ENCODE measurements around the gene UBR1. TPM values are rescaled to one million over a fixed set of nuclear protein-coding genes. Genes with fewer than 3 reads are reported as not detected.
"Not testable (repeated sequence)": the region's sequence is repeated elsewhere in the genome, so short reads cannot be mapped to it uniquely, and the experiment has no call there.

The UBR1 gene
- 10 to 100 TPM; 18.0 to 21.5 TPM for total RNA-seq
- long read RNA-seq, partial matches to known transcripts = 16 of 20 reads
- long read RNA-seq, other reads (novel, unspliced or antisense) = 3 of 20 reads

DNA sequence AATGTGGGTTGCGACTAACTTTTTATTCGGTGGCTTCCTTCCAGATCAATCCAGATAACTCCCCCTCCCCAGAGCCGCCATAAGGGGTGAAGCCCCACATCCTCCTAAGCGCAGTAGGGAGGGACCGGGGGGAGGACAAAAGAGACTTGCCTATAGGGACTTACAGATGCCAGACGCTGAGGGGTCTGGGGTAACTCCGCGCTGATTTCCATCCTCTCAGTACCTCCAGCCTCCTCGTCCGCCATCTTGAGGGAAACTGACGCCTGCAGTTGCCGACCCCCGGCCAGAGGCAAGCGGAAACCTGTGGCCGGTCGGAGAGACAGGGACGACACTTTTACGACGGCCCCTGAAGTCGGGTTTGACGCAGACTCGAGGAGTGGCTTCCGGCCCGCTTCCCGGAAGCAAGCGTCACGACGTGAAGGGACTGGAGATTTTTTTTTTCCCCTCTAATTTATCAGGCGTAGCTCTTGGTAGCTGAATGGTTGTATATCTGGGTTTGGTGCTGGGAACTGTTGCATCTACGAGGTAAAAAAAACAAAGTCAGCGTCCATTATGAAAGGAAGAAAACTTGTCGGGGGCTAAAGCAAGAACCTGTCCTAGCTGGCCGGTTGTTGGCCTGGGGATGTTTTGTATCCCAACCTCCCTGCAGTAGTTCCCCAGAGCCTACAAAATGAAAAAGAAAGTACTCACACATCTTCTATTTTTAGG lies at the start of gene UBR1:
UBR1 (minus strand) TSS at position 261 of the 708 bp plus-strand sequence; CDS start at position 245, 16 bp downstream.
- peak; percentile 95 for DNase-seq
- intact Hi-C loops (cut with DNase I) = no loop called here
- ATAC-seq = peak; percentile 99

DNA sequence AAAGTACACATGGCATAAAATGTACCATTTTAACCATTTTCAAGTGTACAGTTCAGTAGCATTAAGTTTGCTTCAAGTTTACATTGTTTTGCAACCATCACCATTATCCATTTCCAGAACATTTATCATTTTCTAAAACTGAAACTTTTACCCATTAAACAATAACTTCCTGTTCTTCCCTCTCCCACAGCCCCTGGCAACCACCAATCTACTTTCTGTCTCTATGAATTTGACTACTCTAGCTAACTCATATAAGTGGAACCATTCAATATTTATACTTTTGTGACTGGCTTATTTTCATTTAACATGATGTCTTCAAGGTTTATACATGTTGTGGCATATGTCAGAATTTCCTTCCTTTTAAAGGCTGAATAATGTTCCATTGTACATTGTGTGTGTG lies 47.4 kb upstream of the UBR1 start:
- ATAC-seq (no peak), DNase-seq (no peak)
- intact Hi-C loops (cut with DNase I) = no loop called here

DNA sequence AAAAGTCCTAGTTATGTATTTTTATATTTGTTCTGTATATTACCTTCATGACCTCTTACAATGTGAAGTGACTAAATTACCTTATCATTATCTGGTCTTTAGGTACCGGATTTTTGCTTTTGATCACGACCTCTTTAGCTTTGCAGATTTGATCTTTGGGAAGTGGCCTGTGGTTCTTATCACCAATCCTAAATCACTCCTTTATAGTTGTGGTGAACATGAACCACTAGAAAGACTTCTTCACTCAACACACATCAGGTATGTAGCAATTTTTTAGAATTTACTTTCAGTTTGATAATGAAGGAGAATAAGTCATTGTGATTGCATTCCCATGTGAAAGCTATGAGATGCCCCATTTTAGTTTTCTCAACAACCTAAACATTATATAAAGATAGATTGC lies 45.9 kb upstream of the UBR1 start:
- ATAC-seq (no peak), DNase-seq (no peak)
- intact Hi-C loops (cut with DNase I) = no loop called here

DNA sequence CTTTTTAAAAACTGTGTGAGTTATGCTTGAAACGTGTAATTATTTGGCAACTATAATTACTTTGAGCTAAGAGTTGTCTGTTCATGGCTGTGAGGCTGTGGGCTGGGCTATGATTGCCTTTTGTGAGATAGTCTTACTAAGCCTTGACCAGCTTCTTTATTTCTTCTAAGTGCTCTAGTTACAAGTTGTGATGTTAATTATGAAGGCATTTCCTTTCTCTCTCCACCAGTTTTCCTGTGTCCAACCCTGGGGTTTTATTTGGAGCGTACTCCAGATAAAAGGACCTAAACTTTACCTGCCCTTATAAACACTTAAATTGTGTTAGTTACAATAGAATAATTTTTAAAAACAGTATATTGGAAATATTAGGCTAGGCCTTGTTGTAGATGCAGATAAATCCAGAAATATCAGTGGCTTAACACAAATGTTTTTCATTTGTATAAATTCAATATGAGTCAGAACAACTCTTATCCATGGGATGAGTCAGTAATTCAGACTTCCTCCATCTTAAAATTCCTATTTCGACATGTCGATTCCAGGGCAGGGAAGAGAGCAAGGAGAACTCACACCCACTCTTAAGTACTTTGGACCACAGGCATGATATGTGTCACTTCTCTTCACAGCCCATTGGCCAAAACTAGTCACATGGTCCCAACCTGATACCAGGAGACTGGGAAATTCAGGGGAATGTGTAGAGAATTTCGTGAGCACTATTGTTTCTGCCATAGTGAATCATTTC lies 44.5 kb upstream of the UBR1 start:
- intact Hi-C loops (cut with DNase I) = no loop called here
- DNase-seq = no peak
- no peak for ATAC-seq

DNA sequence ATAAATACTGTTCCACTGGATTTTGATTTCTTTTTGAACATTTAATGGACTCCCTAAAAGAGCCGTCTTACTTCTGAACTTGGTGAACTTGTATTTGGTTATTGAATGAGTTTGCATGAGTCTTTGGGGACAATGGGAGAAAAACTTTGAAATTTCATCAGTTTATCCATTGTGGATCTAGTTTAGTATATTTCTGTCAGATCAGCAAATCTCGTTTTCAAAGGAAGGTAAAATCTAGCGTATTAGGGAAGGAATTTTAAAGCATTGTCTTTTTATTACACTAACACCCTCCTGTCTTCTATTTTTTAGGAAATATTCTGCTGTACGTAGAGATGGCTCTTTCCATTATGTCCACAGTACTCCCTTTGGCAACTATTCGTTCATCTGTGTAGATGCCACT lies 40.3 kb upstream of the UBR1 start:
- intact Hi-C loops (cut with DNase I) = no loop called here
- ATAC-seq (no peak), DNase-seq (no peak)

DNA sequence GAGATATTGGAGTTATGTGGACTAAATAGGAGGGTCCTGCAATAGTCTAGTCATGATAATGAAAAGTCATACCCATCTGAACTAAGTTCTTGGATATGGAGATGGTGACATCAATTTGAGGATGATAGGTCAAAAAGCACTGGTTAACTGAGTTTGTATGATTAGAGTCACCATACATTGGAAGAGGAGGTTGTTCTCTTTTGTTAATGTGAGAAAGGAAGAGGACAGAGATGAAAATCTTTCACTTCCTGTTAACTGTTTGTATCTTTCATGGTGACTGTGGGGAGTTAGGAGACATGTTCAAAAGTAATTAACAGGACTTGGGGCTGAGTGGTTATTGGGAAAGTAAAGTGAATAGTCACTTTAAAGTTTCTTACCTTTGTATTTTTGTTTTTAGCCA lies 38.7 kb upstream of the UBR1 start:
- intact Hi-C loops (cut with DNase I) = no loop called here
- DNase-seq (no peak), ATAC-seq (no peak)

DNA sequence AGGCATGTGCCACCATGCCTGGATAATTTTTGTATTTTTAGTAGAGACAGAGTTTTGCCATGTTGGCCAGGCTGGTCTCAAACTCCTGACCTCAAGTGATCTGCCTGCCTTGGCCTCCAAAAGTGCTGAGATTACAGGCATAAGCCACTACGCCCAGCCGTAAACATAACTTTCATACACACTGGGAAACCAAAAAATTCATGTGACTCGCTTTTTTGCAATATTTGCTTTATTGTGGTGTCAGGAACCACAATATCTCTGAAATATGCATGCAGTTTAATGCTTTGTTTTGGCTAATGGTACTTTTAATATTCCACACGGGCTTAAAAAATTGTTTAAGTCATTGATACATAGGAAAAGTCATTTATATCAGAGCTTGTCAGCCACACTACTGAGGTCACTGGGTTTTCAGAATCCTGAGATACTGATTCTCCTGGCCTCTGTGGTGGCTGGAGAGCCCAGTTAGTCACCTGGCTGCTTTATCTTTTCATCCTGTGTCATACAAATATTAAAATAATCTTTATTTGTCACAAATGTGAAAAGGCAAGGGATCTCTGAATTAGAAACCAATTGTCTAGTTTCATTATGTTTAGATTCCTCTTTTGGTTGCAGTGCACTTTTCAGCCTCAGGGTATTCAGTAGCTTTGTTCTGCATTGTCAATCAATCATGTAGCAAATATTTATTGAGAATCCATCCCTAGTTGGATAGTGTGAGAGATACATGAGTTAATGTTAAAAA lies 37.5 kb upstream of the UBR1 start:
- no peak for DNase-seq
- ATAC-seq = no peak
- intact Hi-C loops (cut with DNase I) = no loop called here

DNA sequence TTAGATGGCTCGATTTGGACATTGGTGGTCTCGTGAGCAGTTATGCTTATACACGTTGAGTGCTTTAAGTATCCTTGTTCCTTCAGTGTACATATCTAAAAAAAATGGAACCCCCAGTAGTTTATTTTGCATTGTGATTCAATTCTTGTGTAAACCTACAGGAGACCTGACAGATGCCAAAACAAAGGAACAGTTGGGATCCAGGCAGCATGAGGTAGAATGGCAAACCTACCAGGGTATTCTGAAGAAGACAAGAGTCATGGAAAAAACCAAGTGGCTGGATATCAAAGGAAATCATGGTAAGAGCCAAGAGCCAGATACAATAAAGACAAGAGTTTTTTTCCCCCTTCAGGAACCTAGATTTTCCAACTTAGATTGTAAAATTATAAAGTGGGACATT lies 29.5 kb upstream of the UBR1 start:
- DNase-seq = no peak
- intact Hi-C loops (cut with DNase I) = no loop called here
- ATAC-seq = no peak

DNA sequence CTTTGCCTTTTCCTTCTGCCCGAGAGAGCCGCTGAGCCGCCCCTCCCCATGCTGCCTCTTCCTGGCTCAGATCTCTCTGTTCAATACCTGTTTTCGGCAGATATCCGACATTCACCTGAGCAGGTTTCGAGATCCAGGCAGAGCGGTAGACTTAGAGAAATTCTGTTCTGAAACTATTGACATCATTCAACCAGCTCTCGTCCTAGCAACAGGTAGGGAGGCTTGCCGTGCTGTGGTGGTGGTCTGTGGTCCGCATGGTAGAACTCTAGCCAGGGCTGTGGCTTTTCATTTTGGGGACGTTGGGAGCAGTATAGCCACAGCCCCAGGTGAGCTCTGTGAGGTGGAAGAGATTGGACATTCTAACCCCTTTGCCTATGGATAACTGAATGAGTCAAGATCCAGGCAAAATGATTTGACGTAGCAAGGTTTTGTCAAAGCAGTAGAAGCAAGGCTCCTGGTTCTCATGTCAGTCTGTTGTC lies 28.4 kb upstream of the UBR1 start:
- no peak for ATAC-seq

DNA sequence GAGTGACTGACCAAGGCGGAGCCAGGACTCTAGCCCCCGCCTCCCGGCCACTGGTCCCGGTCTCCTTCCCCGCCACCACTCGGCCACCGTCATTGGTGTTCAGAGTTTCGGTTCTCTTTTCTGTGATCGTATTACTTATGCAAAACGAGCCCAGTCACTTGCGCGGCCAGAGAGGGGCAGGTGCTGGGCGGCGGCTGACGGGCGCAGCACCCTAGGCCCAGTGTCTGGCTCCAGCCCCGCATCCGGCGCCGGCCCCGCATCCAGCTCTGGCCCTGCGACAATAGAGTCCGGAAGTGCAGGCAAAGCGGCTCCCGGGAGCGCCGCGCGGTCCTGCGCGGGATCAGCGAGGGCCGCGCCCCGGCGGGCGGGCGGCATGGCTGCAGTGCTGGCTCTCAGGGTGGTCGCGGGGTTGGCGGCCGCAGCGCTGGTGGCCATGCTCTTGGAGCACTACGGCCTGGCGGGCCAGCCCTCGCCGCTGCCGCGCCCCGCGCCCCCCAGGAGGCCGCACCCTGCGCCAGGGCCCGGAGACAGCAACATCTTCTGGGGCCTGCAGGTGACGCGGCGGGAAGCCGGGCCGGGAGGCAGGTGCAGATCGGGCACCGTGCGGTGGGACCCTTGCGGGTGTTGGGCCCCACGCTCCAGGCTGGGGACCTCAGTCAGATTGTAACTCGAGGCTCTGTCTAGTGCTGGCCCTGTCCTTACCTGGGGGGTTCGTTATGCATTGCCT lies 27.8 kb upstream of the UBR1 start, which contains the start of gene TMEM62:
TMEM62 (plus strand) TSS at position 157 of the 727 bp plus-strand sequence; CDS start at position 374, 217 bp downstream.
- DNase-seq = peak; percentile 88
- intact Hi-C loops (cut with DNase I) = no loop called here
- peak; percentile 93 to 94 for ATAC-seq

More for the DNA sequence above, 28.4 kb upstream of the UBR1 start:
- intact Hi-C loops (cut with DNase I) = no loop called here
- DNase-seq = no peak

DNA sequence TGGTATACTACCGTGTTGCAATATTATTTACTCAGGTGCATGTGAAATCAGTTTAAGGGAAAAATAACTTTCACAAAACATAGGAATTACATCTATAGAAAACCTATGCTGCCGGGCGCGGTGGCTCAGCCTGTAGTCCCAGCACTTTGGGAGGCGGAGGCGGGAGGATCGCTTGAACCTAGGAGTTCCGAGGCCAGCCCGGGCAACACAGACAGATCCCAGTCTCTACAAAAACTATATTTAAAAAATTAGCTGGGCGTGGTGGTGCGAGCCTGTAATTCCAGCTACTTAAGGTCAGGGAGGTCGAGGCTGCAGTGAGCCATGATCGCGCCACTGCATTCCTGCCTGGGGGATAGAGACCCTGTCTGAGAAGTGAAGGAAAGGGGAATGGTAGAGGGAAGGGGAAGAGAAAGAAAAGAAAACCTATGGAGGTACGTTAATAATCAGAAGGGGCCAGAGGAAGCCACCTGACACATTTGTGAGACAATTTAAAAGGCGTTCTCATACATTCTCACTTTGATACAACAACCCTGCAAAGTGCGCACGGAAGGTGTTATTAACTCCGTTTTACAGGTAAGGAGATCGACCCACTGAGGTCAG lies 27.1 kb upstream of the UBR1 start:
- ATAC-seq = peak in 1 of 2 donors; percentile 6
- intact Hi-C loops (cut with DNase I) = no loop called here
- DNase-seq = no peak

DNA sequence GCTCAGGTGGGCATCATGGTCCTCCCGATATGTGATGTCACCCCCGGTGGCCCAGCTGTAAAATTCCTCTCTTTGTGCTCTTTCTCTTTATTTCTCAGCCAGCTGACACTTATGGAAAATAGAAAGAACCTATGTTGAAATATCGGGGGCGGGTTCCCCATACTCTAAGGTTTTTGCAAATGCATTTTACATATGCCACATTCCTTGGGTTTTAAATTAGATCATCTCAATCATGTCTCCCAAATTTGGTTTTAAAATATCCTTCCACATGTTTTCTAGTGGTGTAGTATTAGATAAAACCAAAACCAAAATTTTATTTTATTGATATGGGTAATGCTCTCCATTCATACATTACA lies 23.1 kb upstream of the UBR1 start:
- ATAC-seq (no peak), DNase-seq (no peak)
- intact Hi-C loops (cut with DNase I) = no loop called here

DNA sequence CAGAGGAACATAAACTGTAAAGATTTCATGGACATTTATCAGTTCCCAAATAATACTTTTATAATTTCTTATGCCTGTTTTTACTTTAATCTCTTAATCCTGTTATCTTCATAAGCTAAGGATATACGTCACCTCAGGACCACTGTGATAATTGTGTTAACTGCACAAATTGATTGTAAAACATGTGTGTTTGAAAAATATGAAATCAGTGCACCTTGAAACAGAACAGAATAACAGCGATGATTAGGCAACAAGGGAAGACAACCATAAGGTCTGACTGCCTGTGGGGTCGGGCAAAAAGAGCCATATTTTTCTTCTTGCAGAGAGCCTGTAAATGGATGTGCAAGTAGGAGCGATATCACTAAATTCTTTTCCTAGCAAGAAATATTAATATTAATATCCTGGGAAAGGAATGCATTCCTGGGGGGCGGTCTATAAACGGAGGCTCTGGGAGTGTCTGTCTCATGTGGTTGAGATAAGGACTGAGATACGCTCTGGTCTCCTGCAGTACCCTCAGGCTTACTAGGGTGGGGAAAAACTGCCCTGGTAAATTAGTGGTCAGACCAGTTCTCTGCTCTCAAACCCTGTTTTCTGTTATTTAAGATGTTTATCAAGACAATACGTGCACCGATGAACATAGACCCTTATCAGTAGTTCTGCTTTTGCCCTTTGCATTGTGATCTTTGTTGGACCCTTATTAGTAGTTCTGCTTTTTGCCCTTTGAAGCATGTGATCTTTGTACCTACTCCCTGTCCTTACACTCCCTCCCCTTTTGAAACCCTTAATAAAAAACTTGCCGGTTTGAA lies 22.5 kb upstream of the UBR1 start:
- intact Hi-C loops (cut with DNase I); DNase-seq; ATAC-seq: not testable (repeated sequence)

DNA sequence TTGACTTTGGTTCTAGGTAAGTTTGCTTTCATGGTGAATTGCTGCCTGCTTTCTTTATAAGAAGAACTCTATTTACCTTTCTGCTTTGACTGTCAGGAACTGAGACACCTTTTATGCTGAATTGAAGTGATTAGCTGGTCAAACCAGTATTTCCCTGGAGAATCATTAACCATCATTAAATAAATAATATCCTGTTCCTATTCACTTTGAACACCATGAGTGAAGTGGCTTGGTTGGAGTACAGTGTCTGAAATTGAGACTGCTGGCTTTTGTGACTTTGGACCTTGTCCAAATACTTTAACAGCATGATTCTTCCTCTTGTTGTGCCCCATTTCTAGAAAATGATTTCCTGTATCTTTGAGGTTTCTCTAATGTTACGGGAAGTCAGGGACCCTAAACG lies 21.9 kb upstream of the UBR1 start:
- DNase-seq = no peak
- no peak for ATAC-seq
- intact Hi-C loops (cut with DNase I) = no loop called here

DNA sequence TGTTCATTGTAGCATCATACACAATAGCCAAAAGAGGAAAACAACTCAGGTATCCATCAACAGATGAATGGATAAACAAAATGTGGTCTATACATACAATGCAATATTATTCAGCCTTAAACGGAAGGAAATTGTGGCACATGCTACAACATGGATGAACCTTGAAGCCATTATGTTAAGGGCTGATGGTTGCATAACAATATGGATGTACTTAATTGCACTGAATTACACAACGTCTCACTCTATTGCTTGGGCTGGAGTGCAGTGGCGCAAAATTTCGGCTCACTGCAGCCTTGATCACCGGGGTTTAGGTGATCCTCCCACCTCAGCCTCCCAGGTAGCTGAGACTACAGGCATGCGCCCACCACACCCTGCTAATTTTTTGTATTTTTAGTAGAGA lies 20.5 kb upstream of the UBR1 start:
- intact Hi-C loops (cut with DNase I) = no loop called here
- ATAC-seq (no peak), DNase-seq (no peak)

DNA sequence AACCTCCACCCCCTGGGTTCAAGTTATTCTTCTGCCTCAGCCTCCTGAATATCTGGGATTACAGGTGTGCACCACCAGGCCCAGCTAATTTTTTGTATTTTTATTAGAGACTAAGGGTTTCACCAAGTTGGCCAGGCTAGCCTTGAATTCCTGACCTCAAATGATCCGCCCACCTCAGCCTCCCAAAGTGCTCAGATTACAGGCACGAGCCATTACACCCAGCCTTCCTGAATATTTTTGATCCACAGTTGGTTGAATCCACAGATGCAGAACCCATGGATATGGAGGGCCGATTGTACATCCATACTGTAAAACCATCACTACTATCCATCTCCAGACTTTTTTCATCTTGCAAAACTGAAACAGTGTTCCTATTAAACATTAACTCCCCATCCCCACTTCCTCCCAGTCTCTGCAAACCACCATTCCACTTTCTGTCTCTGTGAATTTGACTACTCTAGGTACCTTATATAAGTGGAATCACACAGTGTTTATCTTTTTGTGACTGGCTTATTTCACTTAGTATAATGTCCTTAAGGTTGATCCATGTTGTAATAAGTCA lies 19.3 kb upstream of the UBR1 start:
- intact Hi-C loops (cut with DNase I) = no loop called here
- ATAC-seq = no peak

DNA sequence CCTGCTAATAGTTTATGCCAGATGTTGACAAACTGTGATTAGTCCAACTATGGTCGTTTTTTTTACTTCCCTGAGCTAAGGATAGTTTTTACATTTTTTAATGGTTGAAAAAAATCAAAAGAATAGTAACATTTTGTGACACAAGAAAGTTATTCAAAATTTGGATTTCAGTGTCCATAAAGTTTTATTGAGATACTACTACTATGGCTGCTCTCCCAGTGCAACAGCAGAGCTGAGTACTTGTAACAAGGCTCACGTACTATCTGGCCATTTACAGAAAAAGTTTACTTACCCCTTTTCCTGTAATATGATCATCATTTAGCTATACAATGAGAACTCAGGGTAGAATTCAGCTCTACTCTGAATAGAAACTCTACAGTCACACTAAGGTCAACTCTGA lies 16.0 kb upstream of the UBR1 start:
- no peak for ATAC-seq
- intact Hi-C loops (cut with DNase I) = no loop called here
- no peak for DNase-seq

More for the DNA sequence above, 19.3 kb upstream of the UBR1 start:
- no peak for DNase-seq

DNA sequence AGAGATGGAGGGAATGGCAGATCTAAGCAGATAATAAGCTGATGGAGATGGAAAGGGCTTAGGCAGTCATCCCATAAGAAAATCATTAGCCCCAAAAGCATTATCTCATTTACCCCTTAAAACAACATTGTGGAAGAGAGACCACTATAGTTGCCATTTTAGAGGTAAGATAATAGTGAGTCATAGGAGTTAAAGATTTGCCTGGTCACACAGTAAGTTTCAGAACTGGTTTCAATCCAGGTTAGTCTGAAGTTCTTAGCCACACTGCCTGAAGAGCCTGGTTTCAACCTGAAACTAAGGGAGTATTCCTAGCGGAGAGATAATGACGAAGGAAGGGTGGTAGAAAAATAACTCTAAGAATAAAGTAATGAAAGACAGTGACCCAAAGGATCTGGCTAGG lies 13.0 kb upstream of the UBR1 start:
- intact Hi-C loops (cut with DNase I) = no loop called here
- no peak for ATAC-seq
- DNase-seq = no peak
